ENCODE results near the gene COA3.

GRCh38 chr17:42795465-42795864 lies 3.0 kb downstream of the COA3 start:
- TF ChIP-seq POLR2AphosphoS5 (IDR thresholded peaks at IDR 0.05; ENCODE audit: borderline replicate concordance, low read depth, low read length) (no peak), EZH2 (IDR thresholded peaks at IDR 0.05) (no peak), FOXP2 (optimal IDR thresholded peaks at IDR 0.05; ENCODE audit: control extremely low read depth, extremely low read length, insufficient read depth) (no peak)
